Neural progenitor cell (in vitro differentiated cells): ENCODE results near the gene CUTC. TPM values are rescaled to one million over a fixed set of nuclear protein-coding genes. Genes with fewer than 3 reads are reported as not detected.
"Not testable (repeated sequence)": the region's sequence is repeated elsewhere in the genome, so short reads cannot be mapped to it uniquely, and the experiment has no call there.

Experiments
- DNase-seq: peaks from one replicate; pipeline ENCODE4 v3.0.0-alpha.2; 2016; ENCODE audit warnings: low spot score
- H2AFZ ChIP-seq: fragments of 200-600 bp; sonication (generic); replicated peaks from 2 replicates; pipeline ENCODE4 v1.6.1; 2016; ENCODE audit warnings: antibody characterized with exemption
- H3F3A ChIP-seq: fragments of 200-600 bp; sonication (generic); 2 replicates; pipeline ENCODE4 v1.6.1; 2016; ENCODE audit warnings: antibody characterized with exemption, low read depth
- H3K27ac ChIP-seq: fragments of 200-600 bp; sonication (generic); 2 replicates; pipeline ENCODE4 v1.5.1; 2016; ENCODE audit warnings: mild to moderate bottlenecking
- H3K27me3 ChIP-seq: fragments of 200-600 bp; sonication (generic); 2 replicates; pipeline ENCODE4 v1.6.1; 2016; ENCODE audit warnings: mild to moderate bottlenecking, moderate library complexity
- H3K36me3 ChIP-seq: fragments of 200-600 bp; sonication (generic); 2 replicates; pipeline ENCODE4 v1.5.1; 2016
- H3K4me1 ChIP-seq: fragments of 200-600 bp; sonication (generic); 2 replicates; pipeline ENCODE4 v1.6.1; 2016; ENCODE audit warnings: mixed run types
- H3K4me2 ChIP-seq: fragments of 200-600 bp; sonication (generic); 2 replicates; pipeline ENCODE4 v1.6.1; 2016
- H3K4me3 ChIP-seq: fragments of 200-600 bp; sonication (generic); 2 replicates; pipeline ENCODE4 v1.5.1; 2016
- H3K79me2 ChIP-seq: fragments of 200-600 bp; sonication (generic); 2 replicates; pipeline ENCODE4 v1.6.1; 2016; ENCODE audit warnings: low read depth
- H3K9ac ChIP-seq: fragments of 200-600 bp; sonication (generic); 2 replicates; pipeline ENCODE4 v1.6.1; 2016
- H3K9me3 ChIP-seq: fragments of 200-600 bp; sonication (generic); 2 replicates; pipeline ENCODE4 v1.5.1; 2016; ENCODE audit warnings: low read depth
- H4K20me1 ChIP-seq: fragments of 200-600 bp; sonication (generic); 2 replicates; pipeline ENCODE4 v1.6.1; 2016; ENCODE audit warnings: low read depth
- H3K27ac Mint-ChIP-seq: 3 replicates; pipeline ENCODE4 v1.8.0; 2021; ENCODE audit warnings: mixed read lengths
- H3K27me3 Mint-ChIP-seq: 2 replicates; pipeline ENCODE4 v1.8.0; 2022; ENCODE audit warnings: low read depth, mild to moderate bottlenecking, inconsistent platforms, moderate library complexity, mixed read lengths; ENCODE audit not compliant: insufficient read depth
- H3K36me3 Mint-ChIP-seq: 3 replicates; pipeline ENCODE4 v1.8.0; 2021; ENCODE audit warnings: mixed read lengths
- H3K4me1 Mint-ChIP-seq: 3 replicates; pipeline ENCODE4 v1.8.0; 2021; ENCODE audit warnings: mixed read lengths
- H3K4me3 Mint-ChIP-seq: 3 replicates; pipeline ENCODE4 v1.8.0; 2021; ENCODE audit warnings: mild to moderate bottlenecking, moderate library complexity, mixed read lengths
- H3K9me3 Mint-ChIP-seq: 3 replicates; pipeline ENCODE4 v1.8.0; 2020; ENCODE audit warnings: mixed read lengths
- EZH2 ChIP-seq: fragments of 200-600 bp; sonication (generic); IDR thresholded peaks from 2 replicates; pipeline ENCODE4 v1.6.1; 2017; ENCODE audit warnings: antibody characterized with exemption, mild to moderate bottlenecking, moderate library complexity
- EZH2phosphoT487 ChIP-seq: fragments of 200-600 bp; sonication (generic); IDR thresholded peaks from 2 replicates; pipeline ENCODE4 v1.6.1; 2017; ENCODE audit warnings: antibody characterized with exemption
- total RNA-seq: library from RNA; depleted of rRNA; stranded (reverse); fragments of >200 nt; gene quantifications from 2 replicates; pipeline ENCODE4 v1.2.3, GENCODE V29; 2015; ENCODE audit warnings: low replicate concordance
- TF ChIP-seq, protein P1 (sequence below): fragments of 200-600 bp; sonication (generic); IDR thresholded peaks from 2 replicates; pipeline ENCODE4 v1.5.1; 2017; ENCODE audit warnings: antibody characterized with exemption, mild to moderate bottlenecking

The CUTC gene
- total RNA-seq, 1 donor from 2014 or later = 36.1 TPM

- H2AFZ ChIP-seq = no peak overlapping the region
- no peak overlapping the region for H3K9ac ChIP-seq
- peaks cover 38% of the 10 kb centered on the region for H3K79me2 ChIP-seq
- Mint-ChIP-seq H3K27ac (no peak overlapping the region), H3K27me3 (no peaks in the 10 kb centered on the region), H3K36me3 (peaks cover 18% of the 10 kb centered on the region), H3K9me3 (no peaks in the 10 kb centered on the region), H3K4me3 (peak overlapping the region; percentile 99), H3K4me1 (peaks cover 16% of the 10 kb centered on the region)
- TF ChIP-seq EZH2phosphoT487 (no peak), EZH2 (no peak)
- TF ChIP-seq, protein P1, sequence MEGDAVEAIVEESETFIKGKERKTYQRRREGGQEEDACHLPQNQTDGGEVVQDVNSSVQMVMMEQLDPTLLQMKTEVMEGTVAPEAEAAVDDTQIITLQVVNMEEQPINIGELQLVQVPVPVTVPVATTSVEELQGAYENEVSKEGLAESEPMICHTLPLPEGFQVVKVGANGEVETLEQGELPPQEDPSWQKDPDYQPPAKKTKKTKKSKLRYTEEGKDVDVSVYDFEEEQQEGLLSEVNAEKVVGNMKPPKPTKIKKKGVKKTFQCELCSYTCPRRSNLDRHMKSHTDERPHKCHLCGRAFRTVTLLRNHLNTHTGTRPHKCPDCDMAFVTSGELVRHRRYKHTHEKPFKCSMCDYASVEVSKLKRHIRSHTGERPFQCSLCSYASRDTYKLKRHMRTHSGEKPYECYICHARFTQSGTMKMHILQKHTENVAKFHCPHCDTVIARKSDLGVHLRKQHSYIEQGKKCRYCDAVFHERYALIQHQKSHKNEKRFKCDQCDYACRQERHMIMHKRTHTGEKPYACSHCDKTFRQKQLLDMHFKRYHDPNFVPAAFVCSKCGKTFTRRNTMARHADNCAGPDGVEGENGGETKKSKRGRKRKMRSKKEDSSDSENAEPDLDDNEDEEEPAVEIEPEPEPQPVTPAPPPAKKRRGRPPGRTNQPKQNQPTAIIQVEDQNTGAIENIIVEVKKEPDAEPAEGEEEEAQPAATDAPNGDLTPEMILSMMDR = no peak
- peaks cover 13% of the 10 kb centered on the region for H3F3A ChIP-seq
- H3K27me3 ChIP-seq = no peaks in the 10 kb centered on the region
- DNase-seq = peak; percentile 21
- no peak overlapping the region for H3K27ac ChIP-seq
- H3K9me3 ChIP-seq = no peaks in the 10 kb centered on the region
- peaks cover 4% of the 10 kb centered on the region for H3K36me3 ChIP-seq
- peaks cover 4% of the 10 kb centered on the region for H3K4me1 ChIP-seq
- peak overlapping the region; percentile 88 for H3K4me2 ChIP-seq
- H4K20me1 ChIP-seq = no peaks in the 10 kb centered on the region
- no peak overlapping the region for H3K4me3 ChIP-seq
Observed at GRCh38 chr10:99733366-99733765, 1.3 kb downstream of the CUTC start.

DNA sequence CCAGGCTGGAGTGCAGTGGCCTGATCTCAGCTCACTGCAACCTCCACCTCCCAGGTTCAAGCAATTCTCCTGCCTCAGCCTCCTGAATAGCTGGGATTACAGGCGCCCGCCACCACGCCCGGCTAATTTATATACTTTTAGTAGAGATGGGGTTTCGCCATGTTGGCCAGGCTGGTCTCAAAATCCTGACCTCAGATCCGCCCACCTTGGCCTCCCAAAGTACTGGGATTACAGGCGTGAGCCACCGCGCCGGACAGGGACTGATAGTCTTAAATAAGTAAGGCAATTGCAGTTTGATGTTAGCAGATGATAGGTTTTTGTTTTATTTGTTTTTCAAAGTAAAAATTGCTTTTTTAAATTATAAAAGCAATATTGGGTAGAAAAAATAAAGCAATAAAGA is 2.1 kb downstream of the CUTC start:
- H3K9ac ChIP-seq, DNase-seq, H3K27me3 ChIP-seq, H3K27ac ChIP-seq, H3K36me3 ChIP-seq, H3K4me2 ChIP-seq, H3K9me3 ChIP-seq, H3K27ac Mint-ChIP-seq, H3K27me3 Mint-ChIP-seq, H3K4me3 ChIP-seq, H3K4me1 ChIP-seq, H3K4me3 Mint-ChIP-seq, H4K20me1 ChIP-seq, H3K9me3 Mint-ChIP-seq, H2AFZ ChIP-seq: not testable (repeated sequence)
- H3K79me2 ChIP-seq = peaks cover 38% of the 10 kb centered on the region
- peaks cover 13% of the 10 kb centered on the region for H3F3A ChIP-seq
- peaks cover 16% of the 10 kb centered on the region for H3K4me1 Mint-ChIP-seq
- H3K36me3 Mint-ChIP-seq = peaks cover 24% of the 10 kb centered on the region

DNA sequence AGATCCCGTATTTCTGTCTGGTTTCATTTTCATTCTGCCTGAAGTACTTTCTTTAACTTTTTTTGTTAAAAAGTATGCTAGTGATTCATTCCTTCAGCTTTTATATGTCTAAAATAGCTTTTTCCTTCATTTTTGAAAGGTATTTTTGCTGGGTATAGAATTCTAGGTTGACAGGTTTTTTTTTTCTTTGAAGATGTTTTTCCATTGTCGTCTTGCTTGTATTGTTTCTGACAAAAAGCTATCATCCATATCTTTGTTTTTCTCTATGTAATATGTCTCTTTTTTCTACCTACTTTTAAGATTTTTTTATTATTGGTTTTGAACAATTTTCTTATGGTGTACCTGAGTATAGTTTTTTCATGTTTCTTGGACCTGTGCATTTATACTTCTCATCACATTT is 8.2 kb downstream of the CUTC start:
- H3K4me3 Mint-ChIP-seq = no peak overlapping the region
- Histone ChIP-seq H3K36me3 (peaks cover 34% of the 10 kb centered on the region), H3K4me2 (no peak overlapping the region), H3K27ac (no peak overlapping the region), H3K9me3 (no peaks in the 10 kb centered on the region), H3F3A (no peaks in the 10 kb centered on the region), H3K4me1 (no peaks in the 10 kb centered on the region), H3K79me2 (peaks cover 3% of the 10 kb centered on the region), H4K20me1 (no peaks in the 10 kb centered on the region), H3K9ac (no peak overlapping the region), H2AFZ (no peak overlapping the region), H3K27me3 (no peaks in the 10 kb centered on the region), H3K4me3 (no peak overlapping the region)
- no peak for TF ChIP-seq EZH2
- no peak for TF ChIP-seq EZH2phosphoT487
- TF ChIP-seq, protein P1 = no peak
- DNase-seq = no peak
- no peaks in the 10 kb centered on the region for H3K27me3 Mint-ChIP-seq
- H3K36me3 Mint-ChIP-seq = peaks cover 56% of the 10 kb centered on the region
- peaks cover 18% of the 10 kb centered on the region for H3K9me3 Mint-ChIP-seq
- H3K27ac Mint-ChIP-seq = no peak overlapping the region
- H3K4me1 Mint-ChIP-seq = no peaks in the 10 kb centered on the region

DNA sequence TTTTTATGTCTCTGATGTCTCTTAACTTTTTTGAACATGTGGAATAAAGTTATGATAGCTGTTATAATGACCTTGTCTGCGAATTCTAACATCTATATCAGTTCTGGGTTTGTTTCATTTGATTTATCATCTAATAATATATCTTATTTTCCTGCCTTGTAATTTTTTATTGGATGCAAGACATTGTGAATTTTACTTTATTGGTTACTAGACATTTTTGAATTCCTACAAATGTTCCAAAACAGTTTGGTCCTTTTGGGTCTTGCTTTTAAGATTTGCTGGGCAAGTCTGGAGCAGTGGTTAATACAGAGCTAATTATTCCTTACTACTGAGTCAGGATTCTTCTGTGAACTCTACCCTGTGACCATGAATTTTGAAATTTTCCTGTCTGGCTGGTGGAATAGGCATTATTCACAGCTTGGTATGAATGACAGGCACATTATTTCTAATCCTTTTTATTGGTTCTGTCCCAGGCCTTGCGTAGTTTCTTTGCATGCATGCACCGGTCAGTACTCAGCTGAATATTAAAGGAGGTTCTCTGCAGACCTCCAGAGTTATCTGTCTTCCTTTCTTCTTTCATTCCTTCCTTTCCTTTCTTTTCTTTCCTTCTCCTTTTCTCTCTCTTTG is 9.0 kb downstream of the CUTC start:
- no peak overlapping the region for H3K27ac ChIP-seq
- no peak for DNase-seq
- no peak overlapping the region for H2AFZ ChIP-seq
- H3K27me3 Mint-ChIP-seq = no peaks in the 10 kb centered on the region
- H3K9ac ChIP-seq = no peak overlapping the region
- H3K4me3 Mint-ChIP-seq = no peak overlapping the region
- H4K20me1 ChIP-seq = no peaks in the 10 kb centered on the region
- H3K4me1 ChIP-seq = no peaks in the 10 kb centered on the region
- no peak overlapping the region for H3K4me3 ChIP-seq
- no peak overlapping the region for H3K27ac Mint-ChIP-seq
- H3K36me3 ChIP-seq = peaks cover 34% of the 10 kb centered on the region
- no peak for TF ChIP-seq EZH2
- TF ChIP-seq EZH2phosphoT487 = no peak
- TF ChIP-seq, protein P1 = no peak
- peaks cover 55% of the 10 kb centered on the region for H3K36me3 Mint-ChIP-seq
- no peak overlapping the region for H3K4me2 ChIP-seq
- H3K79me2 ChIP-seq = peaks cover 3% of the 10 kb centered on the region
- H3K27me3 ChIP-seq = no peaks in the 10 kb centered on the region
- H3K9me3 Mint-ChIP-seq = peaks cover 18% of the 10 kb centered on the region
- H3F3A ChIP-seq = no peaks in the 10 kb centered on the region
- H3K9me3 ChIP-seq = no peaks in the 10 kb centered on the region
- H3K4me1 Mint-ChIP-seq = no peaks in the 10 kb centered on the region
